HCT116 (cell line): ENCODE measurements around the gene ZNF584. TPM values are rescaled to one million over a fixed set of nuclear protein-coding genes. Genes with fewer than 3 reads are reported as not detected.

Experiments
- ATAC-seq: fragments of 200-7000 bp; cut with Tn5 transposase; 2 replicates; pipeline ENCODE4 v1.9.1; 2020; ENCODE audit warnings: mild to moderate bottlenecking, moderate library complexity
- BruUV-seq: library from RNA; stranded (reverse); fragments of 400-500 nt; replicated peaks from 2 replicates; lab custom pipeline; 2021; lab: Mats Ljungman, UMichigan
- CTCF ChIA-PET: fragments of 300-600 bp; sonication (Branson Sonifier 250); formaldehyde crosslinking; loops from one replicate; lab custom pipeline; 2021; ENCODE audit warnings: antibody characterized with exemption; lab: Charles Lee
- POLR2A ChIA-PET: fragments of 300-600, 350-600 bp; sonication (Branson Sonifier 250); formaldehyde crosslinking; loops from one replicate; lab custom pipeline; 2021; ENCODE audit warnings: antibody characterized with exemption; lab: Charles Lee
- RAD21 ChIA-PET, 2 experiments: fragments of 300-600 bp; sonication (Branson Sonifier 250); formaldehyde crosslinking; loops; one replicate each; lab custom pipeline; 2023; ENCODE audit warnings: low total read pairs in 2 of 2; ENCODE audit not compliant: uncharacterized antibody in 2 of 2, unreplicated experiment in 2 of 2, low non-redundant PET in 1 of 2; lab: Charles Lee
- DNase-seq: peaks from one replicate; pipeline ENCODE4 v3.0.0-alpha.2; 2010; ENCODE audit warnings: low read depth, low spot score
- H2AFZ ChIP-seq: fragments of 200-600 bp; shearing (Covaris generic), sonication (generic); 2 replicates; pipeline ENCODE4 v1.6.1; 2017; ENCODE audit warnings: low read depth, mixed run types, mixed read lengths, antibody characterized with exemption, low read length; ENCODE audit not compliant: poor library complexity, severe bottlenecking
- H3K27ac ChIP-seq: 2 replicates; pipeline ENCODE4 v1.5.1; 2012; ENCODE audit warnings: low read depth, low read length
- H3K27me3 ChIP-seq: fragments of 200-600 bp; sonication (generic); 2 replicates; pipeline ENCODE4 v1.6.1; 2016; ENCODE audit warnings: mixed run types, low read length, mixed read lengths; ENCODE audit not compliant: insufficient read depth
- H3K36me3 ChIP-seq, 2 experiments: fragments of 200-500 bp in 1 of 2; fragments of 200-600 bp in 1 of 2; sonication (Bioruptor generic) in 1 of 2; sonication (generic) in 1 of 2; 2 replicates each; pipeline versions ENCODE4 v1.5.1 to v1.6.1; 2014 to 2016; ENCODE audit warnings: low read length in 2 of 2, inconsistent platforms in 1 of 2, mixed read lengths in 1 of 2, mixed run types in 1 of 2; ENCODE audit not compliant: insufficient read depth in 2 of 2, control insufficient read depth in 1 of 2
- H3K4me1 ChIP-seq, 2 experiments: fragments of 200-600 bp in 1 of 2; sonication (generic) in 1 of 2; 2 replicates each; pipeline versions ENCODE4 v1.5.1 to v1.6.1; 2012 to 2017; ENCODE audit warnings: low read length in 2 of 2, inconsistent platforms in 1 of 2, mild to moderate bottlenecking in 1 of 2, mixed read lengths in 1 of 2, mixed run types in 1 of 2, moderate library complexity in 1 of 2; ENCODE audit not compliant: insufficient read depth in 2 of 2, control insufficient read depth in 1 of 2
- H3K4me2 ChIP-seq: fragments of 200-600 bp; sonication (generic); 2 replicates; pipeline ENCODE4 v1.6.1; 2017; ENCODE audit warnings: mixed run types, low read length, mixed read lengths
- H3K4me3 ChIP-seq, 2 experiments: fragments of 200-600 bp in 1 of 2; sonication (generic) in 1 of 2; replicated peaks in 1 of 2; 2 replicates each; pipeline ENCODE4 v1.5.1; 2011 to 2016; ENCODE audit warnings: low read length in 2 of 2, control low read depth in 1 of 2, low read depth in 1 of 2, mild to moderate bottlenecking in 1 of 2, mixed read lengths in 1 of 2, mixed run types in 1 of 2
- H3K79me2 ChIP-seq: fragments of 200-600 bp; sonication (generic); 2 replicates; pipeline ENCODE4 v1.6.1; 2017; ENCODE audit warnings: mild to moderate bottlenecking, mixed run types, low read length, moderate library complexity, mixed read lengths; ENCODE audit not compliant: insufficient read depth
- H3K9ac ChIP-seq: fragments of 200-600 bp; sonication (generic); 2 replicates; pipeline ENCODE4 v1.6.1; 2016; ENCODE audit warnings: low read length, mixed read lengths
- H3K9me2 ChIP-seq: fragments of 200-600 bp; sonication (generic), shearing (Covaris generic); 2 replicates; pipeline ENCODE4 v1.6.1; 2017; ENCODE audit warnings: mixed run types, mild to moderate bottlenecking, moderate library complexity; ENCODE audit not compliant: insufficient read depth
- H3K9me3 ChIP-seq, 2 experiments: fragments of 200-500 bp in 1 of 2; fragments of 200-600 bp in 1 of 2; sonication (Bioruptor generic) in 1 of 2; sonication (generic) in 1 of 2; 2 replicates each; pipeline ENCODE4 v1.6.1; 2014 to 2017; ENCODE audit warnings: low read length in 2 of 2, mixed read lengths in 2 of 2, inconsistent platforms in 1 of 2, low read depth in 1 of 2, mild to moderate bottlenecking in 1 of 2, mixed run types in 1 of 2, moderate library complexity in 1 of 2; ENCODE audit not compliant: control insufficient read depth in 1 of 2, insufficient read depth in 1 of 2
- H4K20me1 ChIP-seq: fragments of 200-600 bp; sonication (generic), shearing (Covaris generic); 2 replicates; pipeline ENCODE4 v1.6.1; 2017; ENCODE audit warnings: mixed run types, mild to moderate bottlenecking, moderate library complexity; ENCODE audit not compliant: insufficient read depth
- ATF3 ChIP-seq: IDR thresholded peaks from 2 replicates; pipeline ENCODE4 v1.6.1; 2012
- CEBPB ChIP-seq: IDR thresholded peaks from 2 replicates; pipeline ENCODE4 v1.6.1; 2012; ENCODE audit warnings: low read depth
- EGR1 ChIP-seq: IDR thresholded peaks from 2 replicates; pipeline ENCODE4 v1.6.1; 2012; ENCODE audit warnings: low read depth
- ELF1 ChIP-seq: IDR thresholded peaks from 2 replicates; pipeline ENCODE4 v1.6.1; 2012; ENCODE audit warnings: low read depth, borderline replicate concordance
- EZH2phosphoT487 ChIP-seq: fragments of 200-600 bp; IDR thresholded peaks from 2 replicates; pipeline ENCODE4 v1.6.1; 2018; ENCODE audit warnings: antibody characterized with exemption, borderline replicate concordance
- FOSL1 ChIP-seq: IDR thresholded peaks from 2 replicates; pipeline ENCODE4 v1.6.1; 2012; ENCODE audit warnings: low read depth
- MAX ChIP-seq: IDR thresholded peaks from 2 replicates; pipeline ENCODE4 v1.6.1; 2012
- POLR2A ChIP-seq: IDR thresholded peaks from 2 replicates; pipeline ENCODE4 v1.7.0; 2011; ENCODE audit warnings: borderline replicate concordance; ENCODE audit not compliant: insufficient read depth, insufficient read length; ENCODE audit errors: extremely low read depth
- POLR2AphosphoS5 ChIP-seq: IDR thresholded peaks from 2 replicates; pipeline ENCODE4 v1.6.1; 2011; ENCODE audit warnings: mild to moderate bottlenecking, low read depth, low read length, moderate library complexity
- SIN3A ChIP-seq: IDR thresholded peaks from 2 replicates; pipeline ENCODE4 v1.6.1; 2012; ENCODE audit warnings: low read depth
- SRF ChIP-seq: IDR thresholded peaks from 2 replicates; pipeline ENCODE4 v1.6.1; 2012; ENCODE audit warnings: low read depth
- TCF7L2 ChIP-seq: IDR thresholded peaks from 2 replicates; pipeline ENCODE4 v1.7.0; 2011; ENCODE audit warnings: borderline replicate concordance, inconsistent platforms; ENCODE audit not compliant: insufficient read depth, insufficient read length; ENCODE audit errors: extremely low read depth
- YY1 ChIP-seq: IDR thresholded peaks from 2 replicates; pipeline ENCODE4 v1.6.1; 2011; ENCODE audit warnings: low read length, low read depth, moderate library complexity, mild to moderate bottlenecking; ENCODE audit not compliant: insufficient replicate concordance; ENCODE audit errors: extremely low read depth
- ZBTB33 ChIP-seq: IDR thresholded peaks from 2 replicates; pipeline ENCODE4 v1.6.1; 2011; ENCODE audit warnings: mild to moderate bottlenecking, low read length, moderate library complexity; ENCODE audit not compliant: insufficient replicate concordance; ENCODE audit errors: extremely low read depth
- ZNF274 ChIP-seq: fragments of 200-500 bp; sonication (Bioruptor generic); IDR thresholded peaks from 2 replicates; pipeline ENCODE4 v1.6.1; 2014; ENCODE audit warnings: mild to moderate bottlenecking, low read depth, low read length, inconsistent platforms
- intact Hi-C: fragments of 100-400 bp; cut with micrococcal nuclease; formaldehyde crosslinking; loops from 2 replicates; pipeline ENCODE4 v1.10.0; 2022
- total RNA-seq: library from RNA; stranded (reverse); gene quantifications from one replicate; pipeline ENCODE4 v1.2.1, GENCODE V29; 2021; ENCODE audit not compliant: unreplicated experiment

The ZNF584 gene
- total RNA-seq, 1 experiment from 2014 or later, result 25.8 TPM

DNA sequence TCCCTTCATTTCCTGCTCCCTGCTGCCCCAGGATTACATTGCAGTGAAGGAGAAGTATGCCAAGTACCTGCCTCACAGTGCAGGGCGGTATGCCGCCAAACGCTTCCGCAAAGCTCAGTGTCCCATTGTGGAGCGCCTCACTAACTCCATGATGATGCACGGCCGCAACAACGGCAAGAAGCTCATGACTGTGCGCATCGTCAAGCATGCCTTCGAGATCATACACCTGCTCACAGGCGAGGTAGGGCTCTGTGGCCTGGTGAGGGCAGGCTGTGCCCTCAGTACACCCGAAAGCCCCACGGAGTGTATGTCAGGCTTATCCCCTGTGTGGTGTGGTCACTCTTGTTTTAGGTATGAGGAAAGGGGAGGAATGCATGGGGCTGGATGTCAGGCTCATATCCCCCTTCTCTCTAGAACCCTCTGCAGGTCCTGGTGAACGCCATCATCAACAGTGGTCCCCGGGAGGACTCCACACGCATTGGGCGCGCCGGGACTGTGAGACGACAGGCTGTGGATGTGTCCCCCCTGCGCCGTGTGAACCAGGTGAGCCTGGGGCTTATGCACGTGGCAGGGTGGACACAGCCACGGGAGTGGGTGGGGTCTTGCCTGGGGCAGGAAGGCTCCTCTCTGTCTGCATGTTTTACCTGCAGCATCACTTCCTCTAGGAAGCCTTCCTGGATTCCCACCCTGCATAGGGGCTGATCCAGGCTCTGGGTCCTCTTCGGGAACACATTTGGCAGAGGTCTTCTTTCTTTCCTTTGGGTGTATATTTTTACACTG is 15.3 kb upstream of the ZNF584 start:
- Histone ChIP-seq H3K4me3 (no peak overlapping the region), H3K4me1 (peaks cover 24 to 65% of the 10 kb centered on the region in 2 experiments), H3K27ac (peak overlapping the region; percentile 23; the same call in 1 of the 2 replicates), H3K9me2 (no peaks in the 10 kb centered on the region), H2AFZ (no peak overlapping the region), H3K36me3 (peaks cover 33 to 64% of the 10 kb centered on the region in 2 experiments; a peak in 3 of 4 replicates), H3K4me2 (0 out of 2 replicates have a peak overlapping the region, but pooled peaks have one; percentile 48), H3K9ac (0 out of 2 replicates have a peak overlapping the region, but pooled peaks have one; percentile 5), H3K9me3 (no peaks in the 10 kb centered on the region), H4K20me1 (peaks cover 41% of the 10 kb centered on the region; the same call in 1 of the 2 replicates), H3K27me3 (no peaks in the 10 kb centered on the region), H3K79me2 (peaks cover 54% of the 10 kb centered on the region)
- intact Hi-C loops, result no loop called here
- ChIA-PET POLR2A (no interaction called here), RAD21 (no interaction called here), CTCF (no interaction called here)
- BruUV-seq, result no TSS peak
- TF ChIP-seq CEBPB, result no peak
- TF ChIP-seq ATF3, result no peak
- TF ChIP-seq YY1, result no peak
- no peak for TF ChIP-seq MAX
- no peak for ATAC-seq
- no peak for DNase-seq

GRCh38 chr19:58393725-58394033 is 14.8 kb upstream of the ZNF584 start:
- no peak overlapping the region for H3K4me3 ChIP-seq
- no peak overlapping the region for H2AFZ ChIP-seq
- H3K36me3 ChIP-seq, result peaks cover 29 to 59% of the 10 kb centered on the region in 2 experiments; a peak in 3 of 4 replicates
- H3K27me3 ChIP-seq, result no peaks in the 10 kb centered on the region
- ChIA-PET POLR2A (no interaction called here), RAD21 (no interaction called here), CTCF (no interaction called here)
- peaks cover 20 to 59% of the 10 kb centered on the region in 2 experiments for H3K4me1 ChIP-seq
- no TSS peak for BruUV-seq
- no peak for ATAC-seq
- intact Hi-C loops, result no loop called here
- H3K4me2 ChIP-seq, result 0 out of 2 replicates have a peak overlapping the region, but pooled peaks have one; percentile 48
- no peak overlapping the region for H3K9ac ChIP-seq
- no peaks in the 10 kb centered on the region for H3K9me3 ChIP-seq
- no peak for DNase-seq
- H3K9me2 ChIP-seq, result no peaks in the 10 kb centered on the region
- no peak overlapping the region for H3K27ac ChIP-seq
- peaks cover 37% of the 10 kb centered on the region; the same call in 1 of the 2 replicates for H4K20me1 ChIP-seq
- peaks cover 48% of the 10 kb centered on the region for H3K79me2 ChIP-seq
- TF ChIP-seq ELF1, result no peak
- TF ChIP-seq MAX, result no peak
- TF ChIP-seq EZH2phosphoT487, result no peak
- no peak for TF ChIP-seq SIN3A
- TF ChIP-seq CEBPB, result no peak
- TF ChIP-seq ZNF274, result no peak
- TF ChIP-seq POLR2AphosphoS5, result no peak
- TF ChIP-seq TCF7L2, result no peak
- no peak for TF ChIP-seq EGR1
- TF ChIP-seq FOSL1, result no peak
- no peak for TF ChIP-seq SRF
- TF ChIP-seq POLR2A, result no peak
- no peak for TF ChIP-seq ZBTB33
